GM21576 (cell line): Measurements from ENCODE around the gene GPD1.
"Not testable (repeated sequence)": the region's sequence is repeated elsewhere in the genome, so short reads cannot be mapped to it uniquely, and the experiment has no call there.

Experiments
- ATAC-seq: cut with Tn5 transposase; IDR thresholded peaks from one replicate; pipeline ENCODE4 v1.9.1; 2021; ENCODE audit warnings: mild to moderate bottlenecking, moderate library complexity; ENCODE audit not compliant: unreplicated experiment

Gene GPD1

DNA sequence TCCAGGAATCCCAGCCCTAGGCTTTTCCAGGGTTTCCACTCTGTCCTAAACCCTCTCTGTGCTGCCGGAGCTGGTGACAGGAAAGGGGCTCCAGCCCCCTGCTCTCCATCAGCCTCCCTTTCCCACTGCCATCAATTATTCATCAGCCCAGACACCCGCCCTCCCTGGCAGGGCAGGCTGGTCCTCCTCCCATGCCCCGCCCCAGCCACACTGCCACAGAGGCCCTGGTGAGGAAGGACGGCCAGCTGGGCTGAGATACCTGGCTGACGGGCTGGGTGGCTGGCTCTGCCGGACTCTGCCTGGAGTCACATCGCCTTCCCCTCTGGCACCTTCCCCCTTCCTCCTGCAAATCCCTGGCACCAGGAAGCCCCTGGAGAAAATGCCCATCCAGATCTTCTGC, 30.6 kb upstream of the GPD1 start:
- ATAC-seq = no peak

DNA sequence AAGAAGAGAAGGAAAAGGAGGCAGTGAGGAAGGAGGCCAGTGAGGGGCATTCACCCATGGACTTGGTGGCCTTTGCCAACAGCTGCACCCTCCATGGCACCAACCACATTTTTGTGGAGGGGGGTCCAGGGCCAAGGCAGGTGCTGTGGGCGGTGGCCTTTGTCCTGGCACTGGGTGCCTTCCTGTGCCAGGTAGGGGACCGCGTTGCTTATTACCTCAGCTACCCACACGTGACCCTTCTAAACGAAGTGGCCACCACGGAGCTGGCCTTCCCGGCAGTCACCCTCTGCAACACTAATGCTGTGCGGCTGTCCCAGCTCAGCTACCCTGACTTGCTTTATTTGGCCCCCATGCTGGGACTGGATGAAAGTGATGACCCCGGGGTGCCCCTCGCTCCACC, 30.1 kb upstream of the GPD1 start:
- no peak for ATAC-seq

DNA sequence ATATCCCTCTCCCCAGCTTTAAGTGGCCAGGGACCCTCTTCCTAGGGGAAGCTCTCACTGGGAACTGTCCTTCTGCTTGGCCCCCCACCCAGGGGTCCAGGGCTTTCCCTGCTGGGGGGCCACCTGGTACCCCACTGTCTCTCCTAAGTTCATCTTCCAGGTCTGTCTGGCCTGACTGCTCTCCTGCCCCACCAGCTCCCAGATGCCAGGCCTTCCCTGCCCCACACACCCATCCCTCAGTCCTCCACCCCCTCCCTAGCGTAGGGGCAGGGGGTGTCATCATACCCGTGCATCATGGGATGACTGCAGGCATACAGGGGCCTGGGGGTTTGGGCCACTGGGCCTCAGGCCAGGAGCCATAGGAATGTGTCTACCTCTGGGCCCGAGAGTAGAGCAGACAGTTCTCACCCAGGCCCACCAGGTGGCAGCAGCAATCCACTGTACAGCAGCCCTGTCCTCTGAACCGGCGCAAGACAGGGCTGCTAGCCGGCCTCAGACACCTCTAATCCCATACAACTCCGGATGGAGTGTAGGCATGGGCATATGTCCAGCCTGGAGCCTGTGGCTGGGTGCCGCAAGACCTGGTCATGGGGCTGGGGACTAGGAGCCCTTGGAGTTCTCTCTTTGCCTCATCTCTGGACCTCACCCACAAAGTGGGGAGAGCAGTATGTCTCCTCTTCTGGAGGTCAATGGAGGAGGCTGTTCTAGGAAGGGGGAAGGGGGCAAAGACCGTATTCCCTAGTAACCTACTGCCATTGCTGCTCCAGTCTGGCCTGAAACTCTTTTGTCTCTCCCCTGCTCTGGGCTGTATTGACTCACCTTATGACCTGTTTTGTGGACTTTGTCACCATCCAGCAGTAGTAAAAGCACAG, 28.6 kb upstream of the GPD1 start:
- peak; percentile 83 for ATAC-seq

DNA sequence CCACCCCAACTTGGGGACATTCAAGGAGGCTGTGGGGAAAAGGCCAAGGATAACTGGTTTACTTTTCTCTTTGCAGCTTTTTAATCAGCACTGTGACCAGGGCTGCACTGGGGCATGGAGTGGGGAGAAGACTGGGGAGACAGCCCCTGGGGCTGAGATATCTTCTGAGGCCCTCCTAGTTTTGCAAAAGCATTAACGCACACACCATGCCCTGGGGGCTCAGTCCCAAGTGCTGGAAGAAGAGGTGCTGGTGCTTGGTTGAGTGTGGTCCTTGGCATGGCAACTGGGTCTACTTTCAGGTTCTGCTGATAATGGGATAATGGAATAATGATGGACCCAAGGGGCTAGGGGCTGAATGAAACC, 28.0 kb upstream of the GPD1 start:
- no peak for ATAC-seq

DNA sequence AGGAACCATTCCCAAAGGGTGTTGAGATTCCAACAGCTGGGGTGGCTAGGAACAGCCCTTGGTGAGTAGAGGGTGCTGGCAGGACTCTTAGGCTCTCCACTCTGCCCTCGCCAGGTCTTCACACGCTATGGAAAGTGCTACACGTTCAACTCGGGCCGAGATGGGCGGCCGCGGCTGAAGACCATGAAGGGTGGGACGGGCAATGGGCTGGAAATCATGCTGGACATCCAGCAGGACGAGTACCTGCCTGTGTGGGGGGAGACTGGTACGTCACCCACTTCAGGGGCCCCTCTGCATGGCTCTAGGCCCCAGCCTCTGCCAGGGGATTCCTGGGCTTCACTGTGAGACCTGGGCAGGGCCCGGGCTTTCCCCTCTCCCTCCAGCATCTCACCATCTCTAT, 26.7 kb upstream of the GPD1 start:
- no peak for ATAC-seq

DNA sequence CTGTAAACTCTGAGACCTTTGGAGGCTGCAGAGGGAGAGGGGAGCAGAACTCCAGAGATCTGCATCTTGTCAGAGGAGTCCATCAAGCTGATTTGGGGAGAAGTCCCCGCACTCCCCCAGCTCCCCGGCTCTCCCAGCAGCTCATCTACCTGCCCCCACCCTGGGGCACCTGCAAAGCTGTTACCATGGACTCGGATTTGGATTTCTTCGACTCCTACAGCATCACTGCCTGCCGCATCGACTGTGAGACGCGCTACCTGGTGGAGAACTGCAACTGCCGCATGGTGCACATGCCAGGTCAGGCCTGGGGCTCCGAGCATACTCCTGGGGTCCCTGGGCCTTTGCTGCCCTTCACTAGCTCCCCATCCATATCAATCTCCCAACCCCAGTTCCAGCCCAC, 25.5 kb upstream of the GPD1 start:
- ATAC-seq = no peak

DNA sequence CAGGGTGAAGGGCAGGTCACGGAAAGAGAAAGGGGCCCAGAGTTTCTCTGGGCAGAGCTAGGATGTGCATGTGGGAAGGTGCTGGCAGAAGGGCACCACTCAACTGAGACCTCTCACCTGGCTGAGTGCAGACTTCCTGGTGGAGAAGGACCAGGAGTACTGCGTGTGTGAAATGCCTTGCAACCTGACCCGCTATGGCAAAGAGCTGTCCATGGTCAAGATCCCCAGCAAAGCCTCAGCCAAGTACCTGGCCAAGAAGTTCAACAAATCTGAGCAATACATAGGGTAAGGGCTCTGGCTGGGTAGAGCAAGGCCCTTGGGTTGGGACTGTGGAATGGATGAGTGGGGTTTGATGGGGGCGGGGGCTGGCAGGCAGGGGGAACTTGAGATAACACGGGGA, 24.0 kb upstream of the GPD1 start:
- no peak for ATAC-seq

DNA sequence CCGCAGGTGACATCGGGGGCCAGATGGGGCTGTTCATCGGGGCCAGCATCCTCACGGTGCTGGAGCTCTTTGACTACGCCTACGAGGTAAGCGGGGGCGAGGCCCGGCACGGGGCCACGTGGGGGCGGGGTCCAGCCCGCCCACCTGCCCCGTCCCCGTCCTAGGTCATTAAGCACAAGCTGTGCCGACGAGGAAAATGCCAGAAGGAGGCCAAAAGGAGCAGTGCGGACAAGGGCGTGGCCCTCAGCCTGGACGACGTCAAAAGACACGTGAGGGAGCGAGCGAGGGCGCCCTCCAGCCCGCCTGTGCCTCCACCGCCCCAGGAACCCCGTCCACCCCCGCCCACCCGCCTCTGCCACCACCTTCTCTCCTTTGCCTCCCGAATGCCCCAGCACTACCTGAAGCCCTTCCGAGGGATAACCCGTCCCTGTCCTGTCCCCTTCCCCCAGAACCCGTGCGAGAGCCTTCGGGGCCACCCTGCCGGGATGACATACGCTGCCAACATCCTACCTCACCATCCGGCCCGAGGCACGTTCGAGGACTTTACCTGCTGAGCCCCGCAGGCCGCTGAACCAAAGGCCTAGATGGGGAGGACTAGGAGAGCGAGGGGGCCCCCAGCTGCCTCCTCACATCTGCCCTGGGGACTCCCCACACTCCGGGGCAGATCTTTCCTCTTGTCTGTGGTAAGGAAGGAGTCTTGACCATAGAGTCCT, 22.6 kb upstream of the GPD1 start:
- ATAC-seq = no peak

DNA sequence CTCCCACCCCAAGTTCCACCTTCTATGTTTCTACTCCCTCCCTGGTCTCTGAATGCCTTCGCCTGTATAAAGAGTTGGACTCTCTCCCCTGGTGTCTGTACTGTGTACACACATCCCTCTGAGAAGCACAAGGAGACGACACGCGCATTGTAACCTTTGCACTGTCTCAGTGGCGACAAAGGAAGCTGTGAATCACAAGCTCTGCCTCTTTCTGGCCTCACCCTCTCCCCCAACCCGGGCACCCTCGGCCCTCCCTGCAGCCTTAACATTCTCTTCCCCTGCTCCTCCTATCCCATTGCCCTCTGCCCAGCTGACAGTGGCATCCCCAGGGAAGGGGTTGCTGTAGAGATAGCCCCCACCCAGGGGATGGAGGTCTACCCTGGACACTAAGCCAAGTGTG, 21.2 kb upstream of the GPD1 start:
- ATAC-seq = no peak

DNA sequence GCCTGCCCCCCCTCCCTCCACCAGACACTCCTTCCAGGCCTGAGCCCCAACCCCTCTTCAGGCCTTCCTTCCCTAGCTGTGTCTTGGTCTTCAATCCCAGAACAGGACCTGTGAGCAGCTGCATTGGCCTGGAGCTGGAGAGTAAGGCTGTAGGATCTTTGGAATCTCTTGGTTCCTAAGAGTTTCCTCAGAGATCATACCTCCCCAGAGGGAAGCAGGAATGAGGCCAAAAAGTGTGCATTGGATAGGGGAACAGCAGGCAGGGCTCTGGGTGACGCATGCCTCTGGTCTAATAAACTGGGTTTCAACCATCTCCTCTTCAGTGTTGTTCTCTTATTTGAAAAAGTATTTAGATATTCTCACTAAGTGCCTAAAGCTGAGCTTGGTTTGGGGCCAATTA, 20.5 kb upstream of the GPD1 start:
- ATAC-seq = no peak

DNA sequence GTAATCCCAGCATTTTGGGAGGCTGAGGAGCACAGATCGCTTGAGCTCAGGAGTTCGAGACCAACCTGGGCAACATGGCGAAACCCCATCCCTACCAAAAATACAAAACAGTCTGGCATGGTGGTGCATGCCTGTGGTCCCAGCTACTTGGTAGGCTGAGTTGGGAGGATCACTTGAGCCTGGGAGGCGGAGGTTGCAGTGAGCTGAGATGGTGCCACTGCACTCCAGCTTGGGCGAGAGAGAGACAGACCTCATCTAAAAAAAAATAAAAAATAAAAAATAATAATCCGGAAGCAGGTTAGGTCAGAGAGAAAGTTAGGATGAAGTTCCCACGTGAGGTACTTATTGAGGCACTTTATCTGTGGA, 19.4 kb upstream of the GPD1 start:
- not testable (repeated sequence) for ATAC-seq

DNA sequence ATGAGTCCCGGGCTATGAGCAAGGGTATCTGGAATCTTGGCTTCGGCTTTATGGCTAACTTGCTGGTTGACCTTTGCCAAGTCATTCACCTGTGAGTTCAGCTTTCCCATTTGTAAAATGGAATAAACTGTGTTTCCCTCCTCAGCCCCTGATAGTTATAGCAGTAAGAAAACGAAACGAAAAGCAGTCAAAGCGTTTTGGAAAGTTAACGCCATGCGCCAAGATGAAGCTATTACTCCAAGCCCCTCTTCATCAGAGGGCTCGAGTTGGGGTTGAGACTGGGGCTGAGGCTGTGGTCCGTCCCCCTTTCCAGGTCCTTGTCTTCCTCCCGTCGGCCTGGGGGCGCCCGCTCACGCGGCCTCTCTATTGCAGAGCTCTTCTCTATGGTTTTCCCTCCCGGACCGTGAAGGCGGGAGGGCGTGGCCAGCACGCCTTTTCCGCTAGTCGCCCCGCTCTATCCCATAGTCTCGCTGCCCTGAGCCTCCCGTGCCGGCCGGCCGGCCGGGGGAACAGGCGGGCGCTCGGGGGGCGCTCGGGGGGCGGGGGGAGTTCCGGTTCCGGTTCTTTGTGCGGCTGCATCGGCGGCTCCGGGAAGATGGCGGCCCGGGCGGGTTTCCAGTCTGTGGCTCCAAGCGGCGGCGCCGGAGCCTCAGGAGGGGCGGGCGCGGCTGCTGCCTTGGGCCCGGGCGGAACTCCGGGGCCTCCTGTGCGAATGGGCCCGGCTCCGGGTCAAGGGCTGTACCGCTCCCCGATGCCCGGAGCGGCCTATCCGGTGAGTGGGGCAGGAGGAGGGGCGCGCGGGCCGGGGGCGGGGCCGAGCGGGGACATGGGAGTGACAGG, 18.8 kb upstream of the GPD1 start, which contains the start of gene SMARCD1:
Gene SMARCD1, plus strand, starts transcription at position 568 of the 840 bp plus-strand sequence. Its CDS starts 28 bp downstream, at position 596.
- peak; percentile 82 for ATAC-seq

DNA sequence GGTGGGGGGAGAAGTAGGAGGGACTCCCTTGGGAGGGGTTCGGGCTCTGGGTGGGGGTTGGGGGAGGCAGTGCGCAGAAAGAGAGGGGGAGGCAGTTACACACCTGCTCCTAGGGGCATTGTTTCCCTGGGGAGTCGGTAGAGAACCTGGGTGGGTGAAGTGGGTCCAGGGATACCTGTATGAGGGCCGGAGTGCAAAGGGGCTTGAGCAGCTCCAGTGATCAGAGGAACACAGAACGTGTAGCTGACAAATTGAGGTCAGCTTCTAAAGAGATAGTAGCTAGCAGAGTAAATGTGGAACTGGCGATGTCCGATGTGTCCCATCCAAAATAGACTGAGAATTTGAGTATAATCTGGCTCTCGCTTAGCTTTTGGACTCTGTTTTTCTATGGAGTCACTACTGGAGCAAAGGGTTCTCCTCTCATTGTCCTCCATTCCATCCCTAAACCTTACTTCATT, 18.2 kb upstream of the GPD1 start:
- ATAC-seq = peak; percentile 7

DNA sequence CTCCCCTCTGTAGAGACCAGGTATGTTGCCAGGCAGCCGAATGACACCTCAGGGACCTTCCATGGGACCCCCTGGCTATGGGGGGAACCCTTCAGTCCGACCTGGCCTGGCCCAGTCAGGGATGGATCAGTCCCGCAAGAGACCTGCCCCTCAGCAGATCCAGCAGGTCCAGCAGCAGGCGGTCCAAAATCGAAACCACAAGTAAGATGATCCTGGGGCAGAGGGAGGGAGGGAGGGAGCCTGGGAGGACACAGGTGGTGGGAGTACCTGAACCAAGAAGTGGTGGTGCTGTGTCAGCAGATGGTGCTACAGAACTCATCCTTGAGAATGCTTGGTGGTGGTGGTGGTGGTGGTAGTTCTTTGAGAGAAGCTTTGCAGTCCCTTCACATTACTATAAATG, 17.7 kb upstream of the GPD1 start:
- ATAC-seq = no peak

DNA sequence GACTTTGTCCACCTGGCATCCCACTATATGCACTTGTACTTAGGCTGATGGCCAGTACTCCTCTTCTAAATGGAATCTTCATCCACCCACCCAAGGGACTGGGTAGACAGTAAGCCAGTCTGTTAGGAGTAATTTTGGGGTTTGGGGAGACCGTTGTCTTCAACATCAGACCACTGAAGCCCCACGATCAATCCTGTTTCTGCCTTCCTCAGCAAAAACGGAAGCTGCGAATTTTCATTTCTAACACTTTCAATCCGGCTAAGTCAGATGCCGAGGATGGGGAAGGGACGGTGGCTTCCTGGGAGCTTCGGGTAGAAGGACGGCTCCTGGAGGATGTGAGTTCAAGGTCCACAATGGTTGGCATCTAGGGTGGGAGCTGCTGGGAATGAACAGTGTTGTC, 16.7 kb upstream of the GPD1 start:
- no peak for ATAC-seq

DNA sequence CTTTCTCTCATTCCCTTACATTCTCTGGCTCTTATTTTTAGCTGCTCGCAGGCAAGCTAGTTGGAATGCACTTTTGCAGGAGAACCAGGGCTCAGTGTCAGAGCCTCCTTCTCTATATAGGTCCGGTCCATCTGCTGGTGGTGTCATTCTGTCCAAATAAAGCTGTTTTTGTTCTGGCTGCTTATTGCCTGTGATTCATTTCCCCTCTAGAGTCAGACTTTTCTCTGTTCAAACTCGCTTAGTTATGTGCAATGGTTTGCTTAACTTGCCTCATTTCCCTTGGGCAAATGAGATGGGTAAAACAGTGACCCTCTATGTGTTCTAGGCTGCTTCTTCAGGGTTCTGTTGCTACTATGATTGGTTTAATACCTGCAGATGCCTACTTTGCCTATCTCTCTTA, 15.8 kb upstream of the GPD1 start:
- ATAC-seq = no peak

DNA sequence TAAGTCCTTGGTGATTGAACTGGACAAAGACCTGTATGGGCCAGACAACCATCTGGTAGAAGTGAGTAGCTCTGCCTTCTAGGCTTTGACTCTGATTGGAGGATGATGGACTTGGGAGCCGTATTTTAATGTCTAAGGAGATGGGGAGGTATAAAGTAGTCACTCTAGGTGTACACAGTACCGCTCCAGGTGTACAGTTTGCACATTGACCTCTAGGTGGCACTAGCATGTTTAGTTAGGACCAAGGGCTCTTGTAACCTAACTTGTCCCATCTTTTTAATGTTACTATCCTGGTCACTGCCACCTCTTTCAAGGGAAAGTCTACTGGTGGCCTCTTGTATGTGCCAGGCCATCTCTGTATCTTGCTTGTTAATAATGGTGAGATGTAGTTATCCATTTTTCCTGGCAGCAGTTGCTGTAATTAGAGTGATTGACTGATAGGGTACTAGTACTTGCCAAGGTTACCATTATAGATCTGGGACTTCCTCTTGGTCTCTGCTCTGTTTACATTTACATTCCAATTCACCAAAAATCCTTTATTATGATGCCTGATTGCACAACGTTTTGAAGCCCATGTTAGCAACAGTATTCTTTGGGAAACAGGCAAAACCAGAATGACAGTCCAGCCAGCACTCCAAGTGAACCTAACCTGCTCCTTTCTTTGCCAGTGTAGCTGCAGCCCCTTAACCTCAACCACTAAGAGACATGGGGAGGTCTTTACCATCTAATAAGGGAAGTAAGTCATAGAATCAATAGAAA, 15.1 kb upstream of the GPD1 start:
- ATAC-seq = no peak

DNA sequence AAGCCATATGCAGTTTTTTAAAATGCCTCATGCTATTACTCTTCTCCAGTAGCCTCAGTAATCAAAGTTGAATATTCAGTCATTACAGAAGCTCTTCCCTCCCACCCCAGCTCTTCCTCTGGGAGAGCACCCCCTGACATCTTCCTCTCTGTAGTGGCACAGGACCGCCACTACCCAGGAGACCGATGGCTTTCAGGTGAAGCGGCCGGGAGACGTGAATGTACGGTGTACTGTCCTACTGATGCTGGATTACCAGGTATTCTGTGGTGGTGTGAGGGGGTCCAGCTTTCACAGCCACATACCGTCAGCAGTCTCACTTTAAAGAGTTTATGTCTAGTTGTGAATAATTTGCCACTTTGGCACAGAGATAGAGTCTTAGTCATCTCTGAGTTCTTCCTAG, 14.1 kb upstream of the GPD1 start:
- ATAC-seq = no peak

DNA sequence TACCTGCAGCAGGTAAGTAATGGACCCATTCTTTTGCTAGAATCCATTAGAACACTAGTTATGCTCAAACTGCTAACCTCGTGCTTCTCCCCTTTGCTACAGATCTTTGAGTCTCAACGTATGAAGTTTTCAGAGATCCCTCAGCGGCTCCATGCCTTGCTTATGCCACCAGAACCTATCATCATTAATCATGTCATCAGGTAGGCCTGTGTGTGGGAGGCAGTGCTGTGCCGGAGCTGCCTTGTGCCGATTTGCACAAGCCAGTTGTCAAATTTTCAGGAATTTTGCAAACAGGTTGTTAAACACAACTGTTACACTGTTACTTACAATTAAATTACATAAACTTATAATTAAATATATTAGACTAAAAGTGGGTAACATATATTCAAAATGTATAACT, 13.4 kb upstream of the GPD1 start:
- no peak for ATAC-seq

DNA sequence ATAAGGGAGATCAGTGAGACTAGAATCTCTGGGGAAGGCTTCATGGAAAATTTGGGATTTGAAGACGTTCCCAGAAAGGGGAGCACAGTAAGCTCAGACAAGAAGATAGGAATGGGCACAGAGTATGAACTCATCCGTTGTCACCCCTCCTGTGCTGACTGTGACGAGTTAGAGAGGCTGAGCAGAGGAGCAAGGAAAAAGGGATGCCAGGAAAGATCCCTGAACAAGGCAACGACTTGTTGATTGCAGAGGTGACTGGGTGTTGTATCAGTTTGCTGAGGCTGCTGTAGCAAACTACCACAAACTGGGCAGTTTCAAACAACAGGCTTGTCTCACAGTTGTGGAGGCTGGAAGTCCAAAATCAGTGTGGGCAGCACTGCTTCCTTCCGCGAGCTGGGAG, 5.9 kb upstream of the GPD1 start:
- ATAC-seq = no peak
